T1000 (cell line): ENCODE data around the gene AHDC1.

Experiments
- DNase-seq: peaks from one replicate; lab custom pipeline; 2025; ENCODE audit warnings: mixed read lengths; lab: John Stamatoyannopoulos, UW

Gene AHDC1

DNA sequence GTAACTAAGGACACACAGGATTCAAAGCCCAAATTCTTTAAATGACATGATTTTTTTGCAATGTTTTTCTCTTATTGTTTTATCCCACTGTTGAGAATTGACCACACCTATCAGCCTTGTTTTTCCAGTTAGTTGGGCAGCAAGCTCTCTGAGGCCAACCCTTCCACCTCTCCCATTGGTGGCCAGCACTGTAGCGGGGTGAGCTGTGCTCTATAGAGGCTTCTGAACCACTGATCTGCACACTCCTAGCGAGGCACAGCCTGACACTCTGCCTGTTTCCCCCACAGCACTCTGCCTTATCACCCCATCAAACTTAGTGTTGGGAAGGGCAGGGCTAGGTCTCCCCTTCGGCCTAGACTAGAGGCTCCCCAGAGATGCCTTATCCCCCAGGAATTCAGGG, 19.5 kb downstream of the AHDC1 start:
- no peak for DNase-seq

DNA sequence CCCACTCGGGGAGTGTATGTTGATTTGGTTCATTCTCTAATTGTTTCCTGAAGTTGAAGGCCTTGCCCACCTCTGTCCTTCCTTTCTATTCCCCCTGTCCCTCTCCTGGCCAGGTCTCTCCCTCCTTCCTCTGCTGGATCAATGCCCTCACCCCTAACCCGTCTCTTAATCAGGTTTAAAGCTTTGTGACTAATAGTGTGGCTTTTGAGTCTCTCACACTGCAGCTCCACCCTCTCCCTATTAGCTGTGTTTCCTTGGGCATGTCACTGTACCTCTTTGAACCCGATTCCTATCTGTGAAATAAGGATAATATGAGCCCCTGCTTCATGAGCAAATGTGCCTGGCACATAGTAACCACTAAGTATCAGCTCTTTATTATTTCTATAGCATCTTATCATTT, 20.5 kb downstream of the AHDC1 start:
- DNase-seq = no peak

DNA sequence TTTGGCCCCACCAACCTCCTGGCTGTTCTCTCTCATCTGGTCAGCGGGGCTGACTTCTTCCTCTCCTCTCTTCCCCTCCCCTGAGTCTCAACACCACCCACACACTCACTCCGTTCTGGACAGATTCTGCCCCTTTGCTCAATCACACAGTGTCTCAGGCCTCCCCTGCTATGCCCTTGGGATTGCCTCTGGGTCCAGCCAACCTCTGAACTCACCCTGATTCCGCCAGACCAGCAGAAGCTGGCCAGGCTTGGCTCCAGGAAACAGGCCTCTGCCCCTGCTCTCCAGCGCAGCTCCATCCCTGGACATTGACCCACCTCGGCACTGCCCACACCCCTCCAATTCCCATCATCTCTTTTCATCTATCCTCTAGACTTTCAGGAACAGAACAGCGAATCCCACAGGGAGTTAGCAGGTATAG, 22.1 kb downstream of the AHDC1 start:
- DNase-seq = no peak

DNA sequence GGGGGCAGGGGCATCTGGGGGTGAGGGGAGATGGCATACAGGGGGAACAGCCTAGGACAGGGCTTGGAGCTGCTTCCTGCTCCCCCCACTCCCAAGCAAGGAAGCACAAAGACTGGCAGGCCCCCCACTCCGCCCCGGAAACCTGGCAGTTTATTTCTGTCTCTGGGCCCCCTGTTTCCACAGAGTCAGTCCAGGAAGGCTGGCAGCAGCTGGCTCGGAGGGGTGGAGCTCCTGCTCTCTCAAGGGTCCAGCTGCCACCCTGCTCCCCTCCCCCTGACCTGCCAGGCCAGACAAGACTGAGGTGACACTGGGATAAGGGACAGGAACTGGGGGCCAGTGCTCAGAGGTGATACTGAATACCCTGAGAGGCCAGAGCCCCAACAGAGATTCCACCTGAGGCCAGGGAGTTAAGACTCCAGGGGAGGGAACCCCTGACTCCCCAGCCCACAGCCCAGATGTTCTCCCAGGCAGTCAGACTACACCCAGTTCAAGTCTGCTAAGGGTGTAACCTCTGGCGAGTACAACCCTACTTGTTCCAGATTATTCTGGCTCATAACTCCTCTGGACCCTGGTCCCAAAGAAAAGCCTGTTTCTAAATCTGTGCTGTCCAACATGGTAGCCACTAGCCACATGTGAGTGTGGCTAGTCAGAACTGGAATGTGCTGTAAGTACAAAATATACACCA, 26.3 kb downstream of the AHDC1 start:
- DNase-seq = no peak

DNA sequence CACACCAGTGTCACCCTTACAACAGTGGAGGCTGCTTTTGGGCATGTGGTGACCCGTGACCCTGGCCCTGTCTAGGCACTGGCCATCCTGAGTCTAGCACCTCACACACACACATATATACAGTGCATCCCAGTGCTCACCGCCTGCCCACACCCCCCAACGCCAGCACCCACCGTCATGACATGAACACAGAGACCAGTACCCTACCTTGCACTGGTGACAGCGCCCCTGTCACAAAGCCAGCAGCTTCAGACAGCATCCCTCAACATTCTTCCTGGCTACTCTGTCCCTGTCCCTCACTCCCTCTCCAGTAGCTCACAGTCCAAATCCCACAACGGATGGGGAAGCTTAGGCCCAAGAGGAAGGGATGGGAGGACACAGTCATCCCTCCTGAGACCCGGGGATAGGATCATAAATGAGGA, 27.1 kb downstream of the AHDC1 start:
- no peak for DNase-seq

DNA sequence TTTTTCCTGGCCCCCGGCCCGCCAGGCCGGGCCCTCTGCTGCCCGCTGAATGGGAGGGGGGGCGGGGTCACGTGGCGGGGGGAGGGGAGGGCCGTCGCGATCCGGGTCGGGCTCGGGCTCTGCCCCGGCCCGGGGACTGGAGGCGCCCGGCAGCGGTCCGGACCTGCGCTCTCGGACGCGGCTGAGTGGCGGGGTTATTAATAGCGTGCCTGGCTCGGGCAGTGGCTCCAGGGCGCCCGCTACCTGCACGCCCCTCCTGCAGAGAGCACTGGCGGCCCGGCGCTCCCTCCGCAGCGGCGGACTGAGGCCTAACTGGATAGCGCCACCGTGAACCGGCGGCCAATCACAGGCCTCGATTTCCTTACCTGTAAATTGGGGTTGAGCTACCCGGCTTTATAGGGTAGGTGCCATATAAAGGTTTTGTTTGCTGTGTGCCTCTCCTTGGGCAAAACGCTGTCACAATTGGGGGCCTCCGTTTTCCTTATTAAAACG, 28.1 kb downstream of the AHDC1 start:
- DNase-seq = no peak

DNA sequence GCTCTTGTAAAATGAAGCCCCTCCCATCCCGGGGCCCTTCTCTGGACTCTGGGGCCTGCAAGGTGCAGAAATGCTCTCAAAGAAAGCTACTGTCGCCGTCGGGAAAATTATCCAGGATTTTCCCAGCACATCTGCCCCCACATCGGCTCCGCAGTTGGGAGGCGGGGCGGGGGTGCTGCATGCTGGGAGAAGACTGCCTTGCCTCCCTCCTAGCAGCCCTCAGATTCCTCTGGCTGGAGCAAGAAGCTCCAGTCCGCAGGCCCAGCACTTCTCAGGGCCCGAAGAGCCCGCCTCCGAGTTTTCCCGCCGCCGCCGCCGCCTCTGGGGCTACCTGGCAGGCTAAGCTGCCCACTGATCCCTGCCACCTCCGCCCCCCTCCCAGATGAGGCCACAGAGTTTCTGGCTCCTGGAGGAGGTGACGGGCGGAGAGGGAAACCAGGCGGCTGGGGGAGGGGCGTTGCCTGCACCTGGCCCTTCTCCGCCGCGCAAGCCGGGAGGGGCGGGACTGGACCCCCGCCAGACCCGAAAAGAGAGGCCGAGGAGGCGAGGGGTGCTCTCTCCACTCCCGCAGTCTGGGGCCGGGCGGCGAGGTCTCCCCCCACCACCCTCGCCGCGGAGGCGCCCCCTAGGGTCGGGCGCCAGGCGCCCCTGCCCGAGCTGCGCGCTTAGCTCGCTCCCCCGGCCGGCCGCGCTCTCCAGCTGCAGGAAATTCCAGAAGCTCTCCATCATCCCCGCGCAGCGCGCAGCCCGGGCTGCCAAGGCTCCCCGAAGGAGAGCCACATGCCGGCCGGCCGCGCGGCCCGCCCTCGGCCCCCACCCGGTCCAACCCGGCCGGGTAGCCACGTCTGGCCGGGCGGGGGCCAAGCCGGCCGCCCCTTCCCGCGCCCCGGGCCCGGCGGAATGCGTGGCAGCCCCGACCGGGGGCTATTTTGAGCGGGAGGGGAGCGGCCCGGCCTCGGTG, 28.8 kb downstream of the AHDC1 start:
- DNase-seq = peak; percentile 38

DNA sequence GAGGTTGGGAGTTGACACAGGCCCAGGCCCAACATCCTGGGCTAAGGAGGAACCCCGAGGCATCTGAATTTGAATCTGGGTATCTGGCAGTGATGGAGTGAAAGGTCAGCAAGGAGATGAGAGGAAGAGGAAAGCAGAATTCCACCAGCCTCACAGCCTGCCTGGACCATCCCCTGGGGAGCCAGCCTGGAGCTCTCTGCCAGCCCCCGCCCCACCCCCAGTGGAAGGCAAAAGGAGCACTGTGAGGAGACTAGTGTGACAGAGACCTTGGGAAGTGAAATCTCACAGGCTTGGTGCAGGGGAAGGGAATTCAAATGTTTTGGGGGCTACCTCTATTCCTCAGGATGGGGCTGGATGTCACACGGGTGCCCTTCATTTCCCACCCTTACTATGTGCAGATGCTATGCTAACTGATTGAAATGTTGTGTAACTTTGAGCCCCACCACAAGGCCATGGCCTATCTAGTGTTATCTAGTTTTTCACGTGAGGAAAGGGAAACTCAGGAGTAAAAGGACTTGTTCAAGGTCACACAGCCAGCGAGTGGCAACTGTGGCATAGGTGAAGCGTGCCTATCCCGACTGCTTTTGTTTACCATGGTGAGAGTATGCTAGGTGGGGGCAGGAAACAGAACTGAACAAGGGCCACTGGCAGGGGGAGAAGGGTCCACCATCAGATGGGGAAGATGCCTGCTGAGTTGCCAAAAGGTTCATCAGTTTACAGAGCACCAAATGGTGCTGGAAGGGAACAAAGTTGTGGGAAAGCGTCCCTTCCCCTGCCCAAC, 29.8 kb downstream of the AHDC1 start:
- no peak for DNase-seq

DNA sequence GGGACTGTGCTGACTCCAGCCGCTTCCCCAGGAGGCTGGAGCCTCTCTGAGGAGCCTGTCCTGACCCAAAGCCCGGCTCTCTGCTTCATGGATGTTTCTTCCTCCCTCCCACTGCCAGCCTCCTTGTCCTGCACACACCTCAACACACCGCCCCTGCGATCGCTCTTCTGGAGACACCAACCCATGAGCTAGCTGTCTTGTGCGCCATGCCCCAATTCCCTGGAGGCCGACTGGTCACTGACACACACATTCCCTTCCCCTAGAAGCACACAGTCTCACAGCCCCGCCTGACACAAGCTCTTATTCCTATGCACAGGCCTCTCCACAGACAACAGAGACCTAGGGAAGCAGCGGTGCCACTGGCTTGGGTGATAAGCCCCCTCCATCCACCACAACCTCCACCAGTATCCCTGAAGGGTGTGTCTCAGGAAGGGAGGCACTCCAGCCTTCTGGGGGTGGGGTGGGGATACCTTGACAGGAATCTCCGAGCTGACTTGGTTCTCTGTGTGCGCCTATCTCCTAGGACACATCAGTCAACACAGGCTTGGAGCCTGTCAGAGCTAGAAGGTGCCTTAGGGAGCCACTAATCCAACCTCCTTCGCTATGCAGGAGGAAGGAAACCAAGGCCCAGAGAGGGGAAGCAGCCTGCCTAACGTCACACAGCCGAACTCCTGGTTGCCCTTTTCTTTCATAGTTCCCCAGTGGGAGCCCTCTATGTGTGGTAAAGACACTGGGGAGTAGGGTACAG, 31.1 kb downstream of the AHDC1 start:
- no peak for DNase-seq

DNA sequence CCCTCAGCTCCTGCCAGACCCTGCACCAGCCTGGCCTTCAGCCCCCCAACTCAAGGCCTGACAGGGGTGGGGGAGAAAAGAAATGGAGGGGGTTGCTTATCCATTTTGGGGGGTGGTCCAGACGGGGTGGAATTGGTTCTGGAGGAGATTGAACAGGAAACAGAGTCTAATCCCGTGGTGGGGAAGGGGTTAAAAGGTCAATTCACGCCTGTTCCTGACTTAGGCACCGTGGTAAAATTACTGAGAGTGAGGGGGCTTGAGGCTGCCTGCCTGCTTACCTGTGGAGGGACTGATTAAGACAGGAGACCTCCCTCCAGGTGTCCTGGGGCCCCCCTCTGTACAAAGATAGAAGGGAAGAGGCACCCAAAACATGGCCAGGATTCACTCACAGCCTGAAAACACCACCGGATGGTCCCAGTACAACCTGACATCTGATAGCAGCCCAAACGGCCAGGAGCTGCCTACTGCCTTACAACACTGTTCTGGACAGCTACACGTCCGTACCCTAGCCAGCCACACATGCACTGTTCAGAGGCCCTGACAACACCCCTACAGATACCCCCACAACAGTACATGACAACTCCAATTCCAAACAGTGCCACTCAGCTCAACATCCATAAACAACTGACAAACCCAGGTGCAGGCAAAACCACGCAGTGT, 31.8 kb downstream of the AHDC1 start:
- DNase-seq = no peak

DNA sequence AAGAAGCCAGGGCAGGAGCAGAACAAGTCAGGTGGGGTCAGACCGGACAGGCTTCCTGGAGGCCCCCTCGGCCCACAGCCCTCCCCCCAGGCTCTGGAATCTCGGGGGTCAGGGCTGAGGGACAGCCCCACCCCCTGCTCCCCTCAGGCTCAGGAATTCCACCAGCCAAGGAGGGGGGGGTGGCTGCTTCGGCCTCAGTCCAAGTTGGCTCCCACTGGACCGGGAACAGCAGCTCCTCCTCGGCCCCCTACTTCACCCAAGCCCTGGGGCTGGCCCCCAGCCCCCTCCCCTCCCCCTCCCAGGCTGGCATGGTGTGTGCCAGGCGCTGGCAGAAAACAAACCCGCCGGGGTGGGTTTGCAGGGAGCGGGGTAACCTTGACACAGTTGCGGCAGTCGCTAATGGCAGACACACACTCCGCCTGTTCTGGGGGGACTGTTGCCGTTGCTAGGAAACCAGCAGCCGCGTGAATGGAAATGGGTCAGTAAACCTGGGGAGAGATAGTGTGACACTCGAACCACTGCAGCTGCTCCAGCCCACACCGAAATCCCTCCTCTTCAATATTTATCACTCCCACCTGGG, 32.4 kb downstream of the AHDC1 start:
- DNase-seq = no peak

DNA sequence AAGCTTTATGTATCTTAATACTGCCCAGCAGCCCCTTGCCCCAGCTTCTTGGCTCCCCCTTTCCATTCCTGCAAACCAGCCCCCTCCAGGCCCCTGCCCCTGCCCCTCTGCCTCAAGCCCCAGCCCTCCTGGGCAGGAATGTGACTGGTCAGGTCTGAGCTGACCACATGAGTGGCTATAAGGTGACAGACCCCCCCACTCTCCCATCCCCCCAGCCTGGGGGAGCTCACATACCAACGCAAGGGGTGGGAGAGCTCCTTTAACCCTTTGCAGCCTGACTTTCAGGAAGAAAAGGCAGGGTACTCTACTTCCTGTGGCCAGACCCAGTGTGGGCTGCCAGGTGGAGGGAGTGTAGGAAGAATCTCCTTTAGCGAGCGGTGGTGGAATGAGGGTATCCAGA, 33.2 kb downstream of the AHDC1 start:
- DNase-seq = no peak

DNA sequence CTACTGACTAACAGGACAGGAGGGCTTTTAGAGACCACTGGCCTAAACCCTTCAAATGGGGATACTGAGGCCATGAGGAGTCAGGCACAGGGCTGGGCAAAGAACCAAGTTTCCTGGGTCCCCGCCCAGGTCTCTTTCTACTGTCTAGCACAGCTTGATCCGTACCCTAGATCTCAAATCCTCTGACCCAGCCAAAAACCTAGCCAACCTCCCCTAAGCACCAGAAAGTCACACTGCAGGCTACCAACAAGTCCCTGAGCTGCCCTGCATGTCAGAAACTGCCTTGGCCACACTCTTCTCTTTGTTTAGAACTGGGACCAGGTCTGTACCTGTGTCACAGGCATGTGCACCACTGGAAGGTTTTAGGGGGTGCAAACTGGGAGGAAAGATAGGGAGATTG, 33.6 kb downstream of the AHDC1 start:
- DNase-seq = no peak

DNA sequence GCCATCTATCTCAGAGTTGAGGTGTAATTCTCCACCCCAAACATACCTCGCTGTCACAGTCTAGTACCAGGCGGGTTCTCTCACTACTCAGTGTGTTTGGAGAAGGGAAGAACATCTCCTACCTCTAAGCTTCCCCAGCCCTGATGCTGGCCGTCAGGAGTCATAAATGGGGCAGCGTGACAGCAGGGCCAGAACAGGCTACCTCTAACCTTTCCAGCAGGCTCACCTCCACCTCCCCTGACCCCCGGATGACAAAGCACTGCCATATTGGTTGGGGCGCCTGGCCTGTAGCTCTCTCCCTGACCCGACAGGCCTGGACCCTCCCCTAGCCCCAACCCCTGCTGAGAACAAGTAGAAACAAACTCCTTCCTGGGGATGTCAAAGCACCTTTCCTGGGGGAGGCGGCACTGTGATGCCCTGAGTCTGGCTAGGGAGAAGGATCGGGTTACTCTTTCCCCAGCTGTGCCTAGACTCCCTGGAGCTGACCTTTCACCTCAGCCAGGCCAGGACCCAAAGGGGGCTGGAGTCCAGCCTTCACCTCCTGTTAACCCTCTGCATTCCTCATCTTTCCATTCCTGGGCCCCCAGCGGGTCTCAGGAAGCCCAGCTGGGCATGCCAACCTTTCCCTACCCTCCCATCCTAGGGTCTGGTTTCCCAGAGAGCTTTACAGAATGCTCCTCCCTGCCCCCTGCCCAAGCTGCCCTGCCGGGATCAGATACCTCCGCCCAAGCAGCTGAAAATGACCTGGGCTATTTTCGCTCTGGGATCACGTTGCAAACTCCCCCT, 34.2 kb downstream of the AHDC1 start:
- no peak for DNase-seq

DNA sequence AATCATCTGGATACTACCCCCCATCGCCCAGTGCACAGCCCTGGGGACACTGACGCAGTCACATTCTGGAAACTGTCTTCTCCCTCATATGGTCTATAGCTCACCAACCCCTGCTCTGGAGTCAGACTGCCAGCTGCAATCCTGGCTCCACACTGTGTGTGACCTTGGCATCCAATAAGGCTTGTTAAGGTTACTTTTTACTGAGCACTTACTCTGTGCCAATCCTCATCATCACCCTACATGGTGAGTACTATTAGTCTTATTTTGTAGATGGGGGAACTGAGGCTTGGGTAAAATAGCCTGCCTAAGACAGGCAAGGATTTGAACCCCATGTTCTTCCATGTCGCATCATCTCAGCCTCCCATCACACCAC, 34.9 kb downstream of the AHDC1 start:
- no peak for DNase-seq

DNA sequence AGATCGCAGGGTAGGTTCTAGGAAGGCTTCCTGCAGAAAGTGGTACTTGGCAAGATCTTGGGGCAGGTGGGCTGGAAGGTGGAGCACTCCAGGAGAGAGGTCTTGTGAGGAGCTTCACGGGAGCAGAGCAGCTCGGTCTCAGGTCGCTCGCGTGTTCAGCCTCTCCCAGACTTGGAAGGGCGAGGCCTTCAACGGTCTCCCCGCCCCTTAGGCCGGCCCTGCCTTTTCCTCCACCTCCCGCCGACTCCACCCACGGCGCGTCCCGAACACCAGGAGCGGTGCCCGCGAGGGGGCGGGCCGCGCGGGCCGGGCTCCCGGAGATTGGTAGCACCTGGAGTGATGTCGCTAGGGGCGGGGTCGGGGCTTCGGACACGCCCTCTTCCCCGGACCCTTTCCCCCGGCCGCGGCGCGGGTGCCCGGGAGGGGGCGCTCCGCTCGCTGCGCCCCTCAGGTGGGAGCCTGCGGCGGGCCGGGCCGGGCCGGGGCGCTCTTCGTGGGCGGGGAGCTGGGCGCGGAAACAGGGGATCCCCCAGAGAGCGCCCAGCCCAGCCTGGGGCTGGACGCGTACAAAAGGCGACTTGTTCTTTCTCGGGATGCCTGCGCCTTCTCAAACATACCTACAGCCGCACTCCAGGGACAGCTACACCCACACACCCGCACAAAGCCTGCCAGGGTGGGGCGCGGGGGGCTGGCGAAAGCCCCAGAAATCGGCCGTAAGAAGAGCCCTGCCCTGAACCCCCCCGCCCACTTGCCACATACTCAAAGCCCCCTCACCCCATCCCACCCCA, 35.5 kb downstream of the AHDC1 start:
- DNase-seq = peak; percentile 91

DNA sequence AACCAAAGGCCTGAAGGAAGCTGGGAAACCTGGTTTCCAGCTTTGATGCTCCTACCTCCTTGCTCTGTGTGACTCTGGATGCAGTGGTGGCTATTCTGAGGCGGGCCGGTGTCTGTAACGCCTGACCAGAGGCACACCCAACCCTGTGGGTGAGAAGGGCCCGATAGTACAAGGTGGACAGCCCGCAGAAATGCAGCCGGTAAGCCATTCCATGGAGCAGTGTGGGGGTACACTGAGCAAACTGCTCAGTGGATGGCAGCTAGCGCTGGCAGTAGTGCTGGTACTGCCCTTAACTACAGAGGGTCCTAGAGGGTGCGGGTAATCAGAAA, 36.0 kb downstream of the AHDC1 start:
- DNase-seq = no peak

DNA sequence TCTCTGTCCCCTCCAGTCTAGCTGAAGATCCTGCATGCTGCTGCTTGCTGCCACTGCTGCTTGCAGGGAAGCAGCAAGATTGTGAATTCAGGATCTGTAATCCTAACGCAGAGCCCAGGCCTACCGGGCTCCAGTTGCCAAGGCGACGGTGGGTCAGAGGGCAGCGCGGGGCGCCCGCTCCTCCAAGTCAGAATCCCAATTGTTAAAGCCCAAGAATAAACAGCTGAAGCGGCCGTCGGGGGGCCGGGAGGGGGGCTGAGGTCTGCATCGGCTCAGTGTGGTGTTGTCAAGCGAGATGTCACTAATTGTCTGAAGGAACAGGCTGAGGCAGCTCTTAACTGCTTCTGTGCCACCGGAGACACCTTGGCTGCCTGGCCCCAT, 36.8 kb downstream of the AHDC1 start:
- no peak for DNase-seq

DNA sequence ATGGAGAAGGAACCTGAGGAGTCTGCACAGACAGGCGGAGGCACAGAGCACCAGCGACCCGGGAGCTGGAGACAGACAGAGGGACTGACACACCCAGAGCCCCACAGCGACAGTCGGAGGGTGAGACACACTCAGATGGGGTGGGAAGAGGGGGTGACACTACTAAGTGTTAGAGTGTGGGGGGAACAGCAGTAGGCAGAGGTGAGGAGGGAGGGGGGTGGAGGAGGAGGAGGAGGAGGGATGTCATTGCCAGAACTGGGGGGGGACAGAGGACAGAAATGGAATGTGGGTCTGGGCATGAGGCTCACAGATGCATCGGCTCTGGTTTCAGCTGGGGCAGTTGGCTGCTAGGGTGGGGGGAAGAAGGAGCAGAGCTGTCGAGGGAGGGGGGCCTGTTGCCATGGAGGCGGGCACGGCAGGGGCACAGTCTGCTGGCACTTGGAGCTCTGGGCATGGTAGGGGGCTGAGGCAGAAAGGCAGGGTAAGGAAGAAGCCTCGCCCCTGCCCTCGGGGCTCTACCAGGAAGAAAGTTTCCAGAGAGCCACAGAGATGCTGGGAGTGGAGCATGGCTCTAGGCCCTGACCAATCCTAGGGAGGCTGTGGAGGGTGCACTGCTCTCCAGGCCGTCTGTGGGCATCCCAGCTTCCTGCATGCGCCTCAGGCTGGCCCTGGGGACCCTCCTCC, 37.3 kb downstream of the AHDC1 start:
- no peak for DNase-seq
